ENCODE measurements around the gene OR6J1. TPM values are rescaled to one million over a fixed set of nuclear protein-coding genes. Genes with fewer than 3 reads are reported as not detected.

Gene OR6J1
- total and polyA plus RNA-seq, 2 of the 8 experiments (the other 6 are each of a cell fraction or from before 2014, with no cell fraction given): not detected

DNA sequence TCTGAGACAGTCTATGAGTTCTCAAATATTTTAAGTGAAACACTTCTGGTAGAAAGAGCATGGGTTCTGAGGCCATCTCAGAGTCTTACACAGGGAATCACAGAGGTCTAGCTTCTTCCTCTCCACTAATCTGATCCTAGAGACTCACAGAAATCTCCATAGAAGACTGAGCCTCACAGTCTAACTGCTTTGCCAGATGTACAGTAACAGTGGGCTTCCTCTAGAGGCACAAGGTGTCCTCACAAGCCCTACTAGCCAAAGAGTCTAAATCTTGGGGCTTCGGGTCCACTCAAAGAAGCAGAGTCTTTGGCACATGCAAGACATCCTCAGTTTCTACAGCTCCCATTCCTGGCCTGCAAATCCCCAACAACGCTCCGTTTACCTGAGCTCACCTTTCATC is 14.1 kb downstream of the OR6J1 start:
- Histone ChIP-seq H4K8ac (ENCODE audit: extremely low read depth, insufficient read depth, low read length) (no peak overlapping the region), H3K27ac (ENCODE audit: low read depth, low read length) (no peak overlapping the region), H3K79me2 (ENCODE audit: control insufficient read depth in 1 of 2, insufficient read depth in 2 of 2, low read length in 2 of 2) (no peaks in the 10 kb centered on the region), H2BK15ac (ENCODE audit: low read length) (no peak overlapping the region), H3K56ac (replicated peaks; ENCODE audit: insufficient read length, low read depth, low read length) (no peak overlapping the region), H3K14ac (ENCODE audit: insufficient read length) (no peak overlapping the region), H4K5ac (ENCODE audit: insufficient read length, low read depth, low read length) (no peak overlapping the region), H2BK120ac (replicated peaks; ENCODE audit: low read depth, low read length) (no peak overlapping the region), H3K18ac (ENCODE audit: extremely low read depth, low read length) (no peak overlapping the region), H3K79me1 (ENCODE audit: low read depth, low read length) (no peaks in the 10 kb centered on the region), H3K4me1 (replicated peaks in 1 of 4; ENCODE audit: control insufficient read depth in 3 of 4, insufficient read depth in 4 of 4, low read length in 3 of 4) (peaks cover 0 to 9% (median 4%) of the 10 kb centered on the region in 4 experiments; a peak in 3 of 7 replicates), H2BK20ac (ENCODE audit: low read length) (no peak overlapping the region), H2BK5ac (ENCODE audit: low read depth, low read length) (no peak overlapping the region), H3K23me2 (ENCODE audit: low read depth, low read length) (peaks cover 2% of the 10 kb centered on the region; the same call in 1 of the 2 replicates), H3K4me3 (ENCODE audit: extremely low read depth in 1 of 4, insufficient read depth in 2 of 4, low read depth in 3 of 4, low read length in 4 of 4) (no peak overlapping the region), H3K27me3 (replicated peaks in 1 of 4; ENCODE audit: control insufficient read depth in 3 of 4, extremely low read depth in 1 of 4, insufficient read depth in 3 of 4, low read length in 3 of 4) (no peaks in the 10 kb centered on the region), H3K4ac (replicated peaks; ENCODE audit: insufficient read length, low read depth, low read length) (no peak overlapping the region), H2BK12ac (ENCODE audit: low read depth, low read length) (no peak overlapping the region), H2AK5ac (ENCODE audit: low read depth, low read length) (no peak overlapping the region), H3K23ac (ENCODE audit: insufficient read length) (no peak overlapping the region), H3K9me3 (ENCODE audit: insufficient read depth in 2 of 2, low read depth in 1 of 2, low read length in 1 of 2) (peaks cover 9 to 13% of the 10 kb centered on the region in 2 experiments; a peak in 2 of 4 replicates), H3K4me2 (ENCODE audit: insufficient read depth in 1 of 2, low read depth in 2 of 2, low read length in 2 of 2) (no peak overlapping the region), H3K36me3 (ENCODE audit: control insufficient read depth in 2 of 4, insufficient read depth in 4 of 4, low read length in 3 of 4) (no peaks in the 10 kb centered on the region), H2AFZ (ENCODE audit: low read length) (no peak overlapping the region), H4K91ac (replicated peaks; ENCODE audit: insufficient read length, low read length) (no peak overlapping the region), H3K9ac (replicated peaks in 1 of 4; ENCODE audit: extremely low read depth in 1 of 4, low read depth in 3 of 4, low read length in 3 of 4) (no peak overlapping the region), H4K20me1 (replicated peaks in 1 of 2; ENCODE audit: control insufficient read depth in 1 of 2, insufficient read depth in 2 of 2, low read length in 2 of 2) (no peaks in the 10 kb centered on the region)
- FAIRE-seq (no peak), DNase-seq (ENCODE audit: low read depth in 1 of 2, low spot score in 2 of 2) (no peak)
- ChIA-PET POLR2A (ENCODE audit: partially characterized antibody) (no interaction called here), CTCF (ENCODE audit: partially characterized antibody) (interaction anchor here (0.8 to 1.2 kb wide), 2 partner anchors 12 to 14 kb away, joined by 3 to 4 read pairs; partner anchors contain the start of gene OR6J1)
- TF ChIP-seq KDM5A (IDR thresholded peaks at IDR 0.05; ENCODE audit: low read length): no peak
- TF ChIP-seq EZH2 (IDR thresholded peaks at IDR 0.05; ENCODE audit: low read depth, low read length, severe bottlenecking): no peak
- TF ChIP-seq, protein P1, sequence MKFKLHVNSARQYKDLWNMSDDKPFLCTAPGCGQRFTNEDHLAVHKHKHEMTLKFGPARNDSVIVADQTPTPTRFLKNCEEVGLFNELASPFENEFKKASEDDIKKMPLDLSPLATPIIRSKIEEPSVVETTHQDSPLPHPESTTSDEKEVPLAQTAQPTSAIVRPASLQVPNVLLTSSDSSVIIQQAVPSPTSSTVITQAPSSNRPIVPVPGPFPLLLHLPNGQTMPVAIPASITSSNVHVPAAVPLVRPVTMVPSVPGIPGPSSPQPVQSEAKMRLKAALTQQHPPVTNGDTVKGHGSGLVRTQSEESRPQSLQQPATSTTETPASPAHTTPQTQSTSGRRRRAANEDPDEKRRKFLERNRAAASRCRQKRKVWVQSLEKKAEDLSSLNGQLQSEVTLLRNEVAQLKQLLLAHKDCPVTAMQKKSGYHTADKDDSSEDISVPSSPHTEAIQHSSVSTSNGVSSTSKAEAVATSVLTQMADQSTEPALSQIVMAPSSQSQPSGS (IDR thresholded peaks at IDR 0.05; ENCODE audit: low read length): no peak
- no peak for TF ChIP-seq RFX5 (IDR thresholded peaks at IDR 0.05; ENCODE audit: borderline replicate concordance, low read depth, low read length)
- TF ChIP-seq RBBP5 (IDR thresholded peaks at IDR 0.05; ENCODE audit: borderline replicate concordance, low read depth, low read length): no peak
- no peak for TF ChIP-seq POU5F1 (IDR thresholded peaks at IDR 0.05; ENCODE audit: low read depth, low read length)
- no peak for TF ChIP-seq GTF2F1 (IDR thresholded peaks at IDR 0.05; ENCODE audit: borderline replicate concordance, low read depth, low read length)
- no peak for TF ChIP-seq RNF2 (IDR thresholded peaks at IDR 0.05; ENCODE audit: borderline replicate concordance, low read depth, low read length, missing control alignments, poor library complexity, severe bottlenecking)
- no peak for TF ChIP-seq MAFK (IDR thresholded peaks at IDR 0.05; ENCODE audit: low read depth, low read length)
- no peak for TF ChIP-seq BACH1 (IDR thresholded peaks at IDR 0.05; ENCODE audit: low read length)
- TF ChIP-seq CHD1 (IDR thresholded peaks at IDR 0.05; ENCODE audit: low read depth, low read length): no peak
- TF ChIP-seq POLR2A (IDR thresholded peaks at IDR 0.05; ENCODE audit: control extremely low read depth in 1 of 2, low read depth in 2 of 2, low read length in 2 of 2): no peak
- 91% methylated on average over 3 of the region's 3 CpGs; no CpG with 5 or more reads in 1 of the 2 experiments for WGBS, 2 experiments (ENCODE audit: extremely low coverage in 1 of 2, insufficient coverage in 1 of 2, insufficient read length in 1 of 2, insufficient replicate concordance in 2 of 2, low coverage in 1 of 2, low lambda C conversion rate in 2 of 2, missing lambda C conversion rate in 1 of 2)
